HFFc6 (cell line): ENCODE results near the gene AATK. TPM values are rescaled to one million over a fixed set of nuclear protein-coding genes. Genes with fewer than 3 reads are reported as not detected.
"Not testable (repeated sequence)": the region's sequence is repeated elsewhere in the genome, so short reads cannot be mapped to it uniquely, and the experiment has no call there.

ENCODE experiments used
- DNase-seq: peaks from one replicate; pipeline ENCODE4 v3.0.0-alpha.2; 2018
- H3K27ac Mint-ChIP-seq: 2 replicates; pipeline ENCODE4 v1.8.0; 2020; ENCODE audit warnings: mild to moderate bottlenecking, mixed read lengths
- H3K27me3 Mint-ChIP-seq: 2 replicates; pipeline ENCODE4 v1.8.0; 2021; ENCODE audit warnings: mild to moderate bottlenecking, moderate library complexity, mixed read lengths; ENCODE audit not compliant: insufficient read depth
- H3K36me3 Mint-ChIP-seq: 2 replicates; pipeline ENCODE4 v1.8.0; 2021; ENCODE audit warnings: low read depth, mixed read lengths
- H3K4me1 Mint-ChIP-seq: 2 replicates; pipeline ENCODE4 v1.8.0; 2020; ENCODE audit warnings: low read depth, mixed read lengths
- H3K4me3 Mint-ChIP-seq: 2 replicates; pipeline ENCODE4 v1.8.0; 2020; ENCODE audit warnings: mild to moderate bottlenecking, moderate library complexity, mixed read lengths
- H3K9me3 Mint-ChIP-seq: 2 replicates; pipeline ENCODE4 v1.8.0; 2020; ENCODE audit warnings: mild to moderate bottlenecking, mixed read lengths
- total RNA-seq, 6 experiments: library from RNA; stranded (reverse); fragmentation: NEBNext Ultra II Directional; extraction: Animal tissue kit (Norgen Biotek cat#: 25700); gene quantifications; 2 replicates in 1 of 6; 3 replicates in 5 of 6; pipeline ENCODE4 v1.2.3, GENCODE V29; 2021
- TF ChIP-seq, protein P1 (sequence below): fragments of 200-600 bp; sonication (generic); IDR thresholded peaks from 2 replicates; pipeline ENCODE4 v1.5.0; 2021; ENCODE audit warnings: antibody characterized with exemption, mild to moderate bottlenecking

Gene AATK
- total RNA-seq, 6 experiments from 2014 or later, result 0.15 to 0.59 (median 0.38) TPM

DNA sequence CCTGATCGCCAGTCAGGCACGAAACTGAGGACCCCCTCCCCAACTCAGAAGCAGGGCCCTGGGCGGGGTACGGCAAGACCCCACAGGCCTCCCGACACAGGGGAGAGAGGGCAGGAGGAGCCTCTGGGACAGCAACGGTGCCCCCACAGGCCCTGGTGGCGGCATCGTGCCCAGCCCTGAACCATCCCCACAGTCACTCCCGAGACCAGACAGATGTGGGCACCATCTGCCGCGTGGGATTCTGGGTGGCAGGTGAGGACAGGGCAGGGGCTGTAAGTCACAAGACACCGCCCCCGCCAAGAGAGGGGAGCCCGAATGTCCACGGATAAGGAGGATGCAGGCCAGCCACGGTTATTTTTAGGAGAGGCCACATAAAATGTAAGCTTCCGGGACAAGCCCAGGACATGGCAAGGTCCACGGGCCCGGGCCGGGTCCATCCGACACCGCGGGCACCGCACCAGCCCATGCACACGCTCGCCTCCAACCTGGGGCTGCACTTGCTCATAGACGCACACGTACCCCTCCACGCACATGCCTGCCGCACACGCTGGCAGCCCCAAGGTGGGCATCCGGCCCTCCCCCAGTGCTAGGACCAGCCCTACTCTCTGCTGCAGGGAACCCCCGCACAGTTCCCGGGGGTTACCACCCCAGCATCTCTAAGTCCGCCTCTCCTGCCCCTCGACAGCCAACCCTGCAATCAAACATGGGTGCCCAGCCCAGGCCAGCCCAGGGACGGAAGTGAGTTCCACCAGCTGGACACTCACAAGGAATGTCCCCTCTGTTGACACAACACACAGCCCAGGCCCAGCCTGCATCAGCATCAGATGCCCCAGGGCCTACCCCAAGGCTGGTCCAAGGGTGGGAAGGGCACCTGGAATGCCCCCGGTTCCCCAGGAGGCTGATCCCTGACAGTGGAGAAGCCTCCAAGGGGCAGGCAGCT lies 8.9 kb downstream of the AATK start:
- no peak overlapping the region for H3K27ac Mint-ChIP-seq
- no peaks in the 10 kb centered on the region for H3K9me3 Mint-ChIP-seq
- no peaks in the 10 kb centered on the region for H3K36me3 Mint-ChIP-seq
- no peak overlapping the region for H3K4me3 Mint-ChIP-seq
- H3K4me1 Mint-ChIP-seq, result no peaks in the 10 kb centered on the region
- no peak for DNase-seq
- peaks cover 11% of the 10 kb centered on the region for H3K27me3 Mint-ChIP-seq
- TF ChIP-seq, protein P1, sequence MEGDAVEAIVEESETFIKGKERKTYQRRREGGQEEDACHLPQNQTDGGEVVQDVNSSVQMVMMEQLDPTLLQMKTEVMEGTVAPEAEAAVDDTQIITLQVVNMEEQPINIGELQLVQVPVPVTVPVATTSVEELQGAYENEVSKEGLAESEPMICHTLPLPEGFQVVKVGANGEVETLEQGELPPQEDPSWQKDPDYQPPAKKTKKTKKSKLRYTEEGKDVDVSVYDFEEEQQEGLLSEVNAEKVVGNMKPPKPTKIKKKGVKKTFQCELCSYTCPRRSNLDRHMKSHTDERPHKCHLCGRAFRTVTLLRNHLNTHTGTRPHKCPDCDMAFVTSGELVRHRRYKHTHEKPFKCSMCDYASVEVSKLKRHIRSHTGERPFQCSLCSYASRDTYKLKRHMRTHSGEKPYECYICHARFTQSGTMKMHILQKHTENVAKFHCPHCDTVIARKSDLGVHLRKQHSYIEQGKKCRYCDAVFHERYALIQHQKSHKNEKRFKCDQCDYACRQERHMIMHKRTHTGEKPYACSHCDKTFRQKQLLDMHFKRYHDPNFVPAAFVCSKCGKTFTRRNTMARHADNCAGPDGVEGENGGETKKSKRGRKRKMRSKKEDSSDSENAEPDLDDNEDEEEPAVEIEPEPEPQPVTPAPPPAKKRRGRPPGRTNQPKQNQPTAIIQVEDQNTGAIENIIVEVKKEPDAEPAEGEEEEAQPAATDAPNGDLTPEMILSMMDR, result no peak

DNA sequence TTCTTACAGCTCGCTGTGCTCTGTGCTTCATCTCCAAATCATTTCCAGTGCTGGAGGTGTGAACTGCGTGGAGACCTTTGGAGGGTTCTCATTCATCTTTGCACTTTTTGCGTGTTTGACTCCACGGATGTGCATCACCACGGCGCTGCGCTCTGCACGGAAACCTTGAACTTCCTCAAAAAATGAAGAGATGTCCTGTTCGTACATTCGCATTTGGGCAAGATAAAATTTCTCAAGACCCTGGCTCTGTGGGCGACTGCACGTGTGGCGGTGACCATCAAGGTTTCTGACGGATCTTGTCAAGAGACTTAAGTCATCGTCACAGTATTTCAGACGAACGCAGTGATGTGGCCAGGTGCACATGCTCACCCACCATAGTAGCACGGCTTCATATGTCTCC lies 11.1 kb downstream of the AATK start:
- TF ChIP-seq, protein P1, result no peak
- no peak overlapping the region for H3K4me3 Mint-ChIP-seq
- H3K9me3 Mint-ChIP-seq, result no peaks in the 10 kb centered on the region
- H3K4me1 Mint-ChIP-seq, result no peaks in the 10 kb centered on the region
- peaks cover 18% of the 10 kb centered on the region for H3K27me3 Mint-ChIP-seq
- H3K36me3 Mint-ChIP-seq, result no peaks in the 10 kb centered on the region
- DNase-seq, result no peak
- no peak overlapping the region for H3K27ac Mint-ChIP-seq

DNA sequence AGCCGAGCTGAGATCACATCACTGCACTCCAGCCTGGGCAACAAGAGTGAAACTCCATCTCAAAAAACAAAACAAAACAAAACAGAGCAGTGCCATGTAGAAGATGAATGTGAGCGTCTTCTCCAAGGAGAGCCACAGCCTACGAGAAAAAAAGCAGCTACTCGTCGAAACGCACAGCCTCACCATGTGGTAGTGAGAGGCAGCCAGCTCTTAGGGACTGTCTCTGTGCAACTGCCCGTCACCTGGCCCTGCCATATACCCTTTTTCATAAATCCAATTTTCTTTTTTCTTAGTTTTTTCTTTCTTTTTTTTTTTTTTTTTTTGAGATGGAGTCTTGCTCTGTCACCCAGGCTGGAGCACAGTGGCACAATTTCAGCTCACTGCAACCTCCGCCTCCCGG lies 12.0 kb downstream of the AATK start:
- H3K9me3 Mint-ChIP-seq, H3K4me3 Mint-ChIP-seq, H3K36me3 Mint-ChIP-seq, H3K27ac Mint-ChIP-seq, H3K4me1 Mint-ChIP-seq, DNase-seq: not testable (repeated sequence)
- H3K27me3 Mint-ChIP-seq, result peaks cover 26% of the 10 kb centered on the region

DNA sequence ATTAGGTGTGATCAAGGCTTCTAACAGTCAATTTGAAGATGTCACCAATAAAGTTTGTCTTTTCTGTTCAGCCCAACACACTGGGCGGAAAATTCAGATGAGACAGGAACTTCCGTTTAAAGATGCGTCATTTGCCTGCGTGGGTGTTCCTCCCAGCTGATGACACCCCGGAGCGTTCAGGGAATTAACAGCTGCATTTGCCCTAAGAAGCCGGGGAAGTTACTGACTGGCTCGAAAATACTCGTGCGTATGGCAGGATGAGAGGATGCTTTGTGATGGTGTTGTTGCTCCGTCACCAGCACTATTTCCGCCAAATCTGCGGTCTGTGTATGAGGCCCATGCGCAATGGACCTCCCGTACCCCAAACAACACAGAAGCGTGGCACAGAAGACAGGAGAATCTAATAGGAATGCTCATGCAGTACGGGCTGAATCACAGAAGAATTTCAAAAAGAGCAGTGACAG lies 12.6 kb downstream of the AATK start:
- Mint-ChIP-seq H3K27me3 (peaks cover 28% of the 10 kb centered on the region), H3K27ac (no peak overlapping the region), H3K4me3 (no peak overlapping the region), H3K4me1 (no peaks in the 10 kb centered on the region), H3K36me3 (no peaks in the 10 kb centered on the region), H3K9me3 (no peaks in the 10 kb centered on the region)
- no peak for DNase-seq
- TF ChIP-seq, protein P1, result no peak

DNA sequence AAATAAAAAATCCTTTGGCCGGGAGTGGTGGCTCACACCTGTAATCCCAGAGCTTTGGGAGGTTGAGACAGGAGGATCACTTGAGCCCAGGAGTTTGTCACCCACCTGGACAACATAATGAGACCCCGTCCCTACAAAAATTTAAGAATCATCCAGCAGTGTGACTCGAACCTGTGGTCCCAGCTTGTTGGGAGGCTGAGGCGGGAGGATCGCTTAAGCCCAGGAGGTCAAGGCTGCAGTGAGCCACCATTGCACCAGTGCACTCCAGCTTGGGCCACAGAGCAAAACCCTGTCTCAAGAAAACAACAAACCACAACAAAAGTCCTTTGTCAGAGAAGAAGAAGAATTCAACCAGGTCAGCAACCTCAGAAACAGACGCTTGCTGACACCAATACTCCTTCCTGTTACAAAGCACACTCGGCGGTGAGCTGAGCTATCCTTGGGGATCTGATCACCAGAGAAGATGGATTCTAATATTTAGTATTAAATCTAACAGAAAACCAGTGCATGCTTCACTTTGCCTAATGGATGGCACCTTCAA lies 13.7 kb downstream of the AATK start:
- Mint-ChIP-seq H3K27ac (no peak overlapping the region), H3K36me3 (no peaks in the 10 kb centered on the region), H3K27me3 (peaks cover 33% of the 10 kb centered on the region), H3K9me3 (no peaks in the 10 kb centered on the region), H3K4me3 (no peak overlapping the region), H3K4me1 (no peaks in the 10 kb centered on the region)
- DNase-seq, result no peak
- TF ChIP-seq, protein P1, result no peak

DNA sequence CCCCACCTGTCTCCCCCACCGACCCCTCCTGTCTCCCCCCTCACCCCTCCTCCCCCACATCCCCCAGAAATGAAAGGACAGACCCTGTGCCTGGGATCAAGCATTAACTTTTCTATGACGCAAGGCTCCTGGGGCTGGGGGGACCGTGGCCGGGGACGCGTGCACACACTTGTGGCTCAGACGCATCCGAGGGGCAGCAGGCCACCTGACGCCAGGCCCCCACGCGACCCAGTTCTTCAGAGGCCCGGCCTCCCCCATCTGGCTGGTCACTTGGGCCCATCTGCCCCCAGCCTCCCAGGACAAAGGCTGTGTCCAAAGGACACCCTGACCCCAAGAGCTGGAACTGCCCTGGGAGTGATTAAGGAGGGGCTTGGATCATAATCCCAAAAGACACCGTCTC lies 14.7 kb downstream of the AATK start:
- no peak for DNase-seq
- Mint-ChIP-seq H3K27me3 (peaks cover 35% of the 10 kb centered on the region), H3K4me1 (no peaks in the 10 kb centered on the region), H3K9me3 (no peaks in the 10 kb centered on the region), H3K36me3 (no peaks in the 10 kb centered on the region), H3K27ac (no peak overlapping the region), H3K4me3 (no peak overlapping the region)
- TF ChIP-seq, protein P1, result no peak
